Measurements from ENCODE around the gene CAMK2B. TPM values are rescaled to one million over a fixed set of nuclear protein-coding genes. Genes with fewer than 3 reads are reported as not detected.

Gene CAMK2B
- total RNA-seq, 1 experiment from 2014 or later, result 0.13 TPM

DNA sequence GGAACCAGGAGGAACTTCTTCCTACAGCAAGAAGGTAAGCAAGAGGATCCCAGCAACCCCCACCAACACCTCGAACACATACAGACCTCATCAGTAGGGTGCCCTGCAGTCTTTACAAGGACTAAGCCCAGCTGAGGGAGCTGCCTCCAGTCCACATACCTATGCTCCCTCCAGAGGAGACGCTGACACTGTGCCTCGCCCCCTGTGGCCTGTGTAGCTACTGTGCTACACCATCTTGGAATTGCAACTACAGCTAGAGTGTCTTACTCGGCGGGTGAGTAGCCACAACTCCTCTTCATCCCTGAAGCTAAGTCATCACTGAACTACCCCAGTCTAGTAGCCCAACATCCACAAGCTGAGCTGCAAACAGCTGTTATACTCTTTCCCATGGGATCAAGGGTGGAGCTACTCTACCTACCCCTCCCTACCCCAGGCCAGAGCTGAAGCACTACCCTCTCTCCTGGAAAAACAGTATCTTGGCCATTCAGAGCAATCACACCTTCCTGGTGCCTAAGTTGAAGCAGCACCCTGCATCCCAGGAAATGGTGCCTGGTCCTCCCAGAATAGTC is 42.2 kb upstream of the CAMK2B start:
- intact Hi-C loops (cut with micrococcal nuclease; ENCODE audit: unreplicated experiment), result no loop called here

GRCh38 chr7:44366986-44367385 is 41.6 kb upstream of the CAMK2B start:
- Histone ChIP-seq H3K36me3 (ENCODE audit: insufficient read depth, low read length, poor library complexity, severe bottlenecking) (no peaks in the 10 kb centered on the region), H3K27ac (ENCODE audit: low read depth, low read length, poor library complexity, severe bottlenecking) (no peak overlapping the region), H3K4me3 (ENCODE audit: low read depth, low read length, poor library complexity, severe bottlenecking) (no peak overlapping the region), H3K4me1 (ENCODE audit: insufficient read depth, low read length, poor library complexity, severe bottlenecking) (no peaks in the 10 kb centered on the region), H3K9me3 (ENCODE audit: low read depth, low read length, poor library complexity, severe bottlenecking) (peaks cover 3% of the 10 kb centered on the region), H3K27me3 (replicated peaks; ENCODE audit: insufficient read depth, low read depth, low read length, poor library complexity) (peaks cover 18% of the 10 kb centered on the region)
- BruUV-seq (replicated peaks), result no TSS peak
- TF ChIP-seq CTCF (conservative IDR thresholded peaks at IDR 0.05; ENCODE audit: low read depth, low read length) (no peak), EZH2 (IDR thresholded peaks at IDR 0.05; ENCODE audit: borderline replicate concordance, low read depth, low read length, poor library complexity, severe bottlenecking) (no peak)
- no peak for DNase-seq (ENCODE audit: low spot score)
- ChIA-PET POLR2A (ENCODE audit: low non-redundant PET) (no interaction called here), CTCF (interaction anchor here (0.6 kb wide), 1 partner anchor 166 kb away, joined by 8 read pairs; the partner anchor contains the start of gene YKT6)
- intact Hi-C loops (cut with micrococcal nuclease; ENCODE audit: unreplicated experiment), result no loop called here

More for the DNA sequence above, 42.2 kb upstream of the CAMK2B start:
- ChIA-PET CTCF (interaction anchor here (0.6 to 1.2 kb wide), 2 partner anchors 127 to 167 kb away, joined by 3 to 8 read pairs; partner anchors contain the start of gene YKT6), POLR2A (ENCODE audit: low non-redundant PET) (no interaction called here)
- Histone ChIP-seq H3K4me1 (ENCODE audit: insufficient read depth, low read length, poor library complexity, severe bottlenecking) (no peaks in the 10 kb centered on the region), H3K27ac (ENCODE audit: low read depth, low read length, poor library complexity, severe bottlenecking) (no peak overlapping the region), H3K36me3 (ENCODE audit: insufficient read depth, low read length, poor library complexity, severe bottlenecking) (no peaks in the 10 kb centered on the region), H3K27me3 (replicated peaks; ENCODE audit: insufficient read depth, low read depth, low read length, poor library complexity) (peaks cover 18% of the 10 kb centered on the region), H3K9me3 (ENCODE audit: low read depth, low read length, poor library complexity, severe bottlenecking) (peaks cover under 1% of the 10 kb centered on the region), H3K4me3 (ENCODE audit: low read depth, low read length, poor library complexity, severe bottlenecking) (no peak overlapping the region)
- TF ChIP-seq EZH2 (IDR thresholded peaks at IDR 0.05; ENCODE audit: borderline replicate concordance, low read depth, low read length, poor library complexity, severe bottlenecking), result no peak
- TF ChIP-seq CTCF (conservative IDR thresholded peaks at IDR 0.05; ENCODE audit: low read depth, low read length), result no peak
- BruUV-seq (replicated peaks), result no TSS peak
- no peak for DNase-seq (ENCODE audit: low spot score)

DNA sequence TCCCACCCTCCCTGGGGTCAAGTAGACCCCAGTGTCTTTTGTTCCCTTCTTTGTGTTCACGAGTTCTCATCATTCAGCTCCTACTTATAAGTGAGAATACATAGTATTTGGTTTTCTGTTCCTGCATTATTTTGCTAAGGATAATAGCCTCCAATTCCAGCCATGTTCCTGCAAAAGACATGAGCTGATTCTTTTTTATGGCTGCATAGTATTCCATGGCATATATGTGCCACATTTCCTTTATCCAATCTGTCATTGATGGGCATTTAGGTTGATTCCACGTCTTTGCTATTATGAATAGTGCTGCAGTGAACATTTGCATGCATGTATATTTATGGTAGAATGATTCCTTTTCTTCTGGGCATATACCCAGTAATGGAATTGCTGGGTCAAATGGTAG is 28.3 kb upstream of the CAMK2B start:
- H3K36me3 ChIP-seq (ENCODE audit: insufficient read depth, low read length, poor library complexity, severe bottlenecking), result no peaks in the 10 kb centered on the region
- no peaks in the 10 kb centered on the region for H3K9me3 ChIP-seq (ENCODE audit: low read depth, low read length, poor library complexity, severe bottlenecking)
- H3K27me3 ChIP-seq (replicated peaks; ENCODE audit: insufficient read depth, low read depth, low read length, poor library complexity), result no peaks in the 10 kb centered on the region
- ChIA-PET CTCF (no interaction called here), POLR2A (ENCODE audit: low non-redundant PET) (no interaction called here)
- no peak for TF ChIP-seq EZH2 (IDR thresholded peaks at IDR 0.05; ENCODE audit: borderline replicate concordance, low read depth, low read length, poor library complexity, severe bottlenecking)
- no peak for TF ChIP-seq CTCF (conservative IDR thresholded peaks at IDR 0.05; ENCODE audit: low read depth, low read length)
- BruUV-seq (replicated peaks), result no TSS peak
- no peak overlapping the region for H3K4me3 ChIP-seq (ENCODE audit: low read depth, low read length, poor library complexity, severe bottlenecking)
- intact Hi-C loops (cut with micrococcal nuclease; ENCODE audit: unreplicated experiment), result no loop called here
- no peak for DNase-seq (ENCODE audit: low spot score)
- H3K4me1 ChIP-seq (ENCODE audit: insufficient read depth, low read length, poor library complexity, severe bottlenecking), result no peaks in the 10 kb centered on the region
- H3K27ac ChIP-seq (ENCODE audit: low read depth, low read length, poor library complexity, severe bottlenecking), result no peak overlapping the region
